GM18499 (cell line): ENCODE data around the gene THSD1.

Experiments used
- ATAC-seq: cut with Tn5 transposase; IDR thresholded peaks from one replicate; pipeline ENCODE4 v1.9.1; 2021; ENCODE audit warnings: moderate number of reproducible peaks; ENCODE audit not compliant: insufficient read depth, unreplicated experiment

Gene THSD1

GRCh38 chr13:52405767-52406494 is at the start of gene THSD1:
TSS of gene THSD1 (minus strand) at chr13:52406172. CDS start at chr13:52402600, 3,572 bp downstream.
- no peak for ATAC-seq

GRCh38 chr13:52455677-52456041 is 49.7 kb upstream of the THSD1 start:
- no peak for ATAC-seq

- ATAC-seq: peak; percentile 52
These were observed 49.1 kb upstream of the THSD1 start, which contains the start of gene CKAP2 for GRCh38 chr13:52454820-52455676. TSS of gene CKAP2 (plus strand) at chr13:52455478. CDS start at chr13:52455557, 79 bp downstream.

GRCh38 chr13:52454459-52454819 is 48.5 kb upstream of the THSD1 start:
- ATAC-seq: peak; percentile 29

GRCh38 chr13:52452470-52452869 is 46.5 kb upstream of the THSD1 start:
- ATAC-seq: no peak

GRCh38 chr13:52451135-52451804 is 45.3 kb upstream of the THSD1 start:
- no peak for ATAC-seq

- no peak for ATAC-seq
These were observed 44.8 kb upstream of the THSD1 start for GRCh38 chr13:52450793-52451116.

- peak; percentile 43 for ATAC-seq
These were observed 44.2 kb upstream of the THSD1 start, which contains the start of gene VPS36 for GRCh38 chr13:52450012-52450792. TSS of gene VPS36 (minus strand) at chr13:52450634. CDS start at chr13:52450594, 40 bp downstream.

GRCh38 chr13:52449331-52450011 is 43.5 kb upstream of the THSD1 start:
- peak; percentile 1 for ATAC-seq

- no peak for ATAC-seq
These were observed 42.0 kb upstream of the THSD1 start for GRCh38 chr13:52447815-52448552.

- no peak for ATAC-seq
These were observed 41.4 kb upstream of the THSD1 start for GRCh38 chr13:52447354-52447753.

GRCh38 chr13:52446265-52446664 is 40.3 kb upstream of the THSD1 start:
- no peak for ATAC-seq

- ATAC-seq: no peak
These were observed 26.5 kb upstream of the THSD1 start for GRCh38 chr13:52432456-52432855.

GRCh38 chr13:52428295-52428694 is 22.3 kb upstream of the THSD1 start:
- no peak for ATAC-seq

GRCh38 chr13:52421216-52421615 is 15.2 kb upstream of the THSD1 start:
- ATAC-seq: no peak

GRCh38 chr13:52419080-52419479 is 13.1 kb upstream of the THSD1 start:
- ATAC-seq: no peak

GRCh38 chr13:52414963-52415362 is 9.0 kb upstream of the THSD1 start:
- no peak for ATAC-seq

GRCh38 chr13:52414051-52414450 is 8.1 kb upstream of the THSD1 start:
- no peak for ATAC-seq

GRCh38 chr13:52412128-52412527 is 6.2 kb upstream of the THSD1 start:
- no peak for ATAC-seq
